Heart left ventricle (tissue), 13 donors: ENCODE measurements around the gene CEP128.

Experiments
- POLR2A ChIP-seq, 2 donors: fragments of 450-650 bp; IDR thresholded peaks; one replicate each; pipeline ENCODE4 v1.6.1; 2017; ENCODE audit warnings: antibody characterized with exemption in 2 of 2, mild to moderate bottlenecking in 2 of 2, moderate library complexity in 2 of 2
- TF ChIP-seq, protein P1 (sequence below), 12 donors: fragments of 200-600 bp; sonication (generic) in 4 of 12; IDR thresholded peaks; one replicate each; pipeline versions ENCODE4 v1.5.0 to v1.8.0; 2018 to 2022; ENCODE audit warnings: antibody characterized with exemption in 12 of 12, mild to moderate bottlenecking in 5 of 12
- donor health status: ischemic (EF 13 %, LVEDD 7.1; RV severe dilation, severe dysfunction).
- donor health status: DM: no; HTN: yes; CAD: no.
- donor health status: DM: no; HTN: no; CAD: no.
- donor health status: ischemic (EF 25% LVEDD 6.9; RV normal size, moderate dysfunction).
- donor health status: ischemic (EF 25% LVEDD 5.7; RV mildly dilated, moderate dysfunction).
- donor health status: ischemic (EF 35%, LVEDD 5.7; RV mildly dilated, moderate dysfunction).
- donor health status: nonischemic (EF 11% LVEDD 7.7; RV severe dilation, severe dysfunction).
- donor health status: DM: yes; HTN: yes; CAD: no.
- donor health status: PGD.
- donor health status: ischemic (EF 29% LVEDD 5.4; RV normal size, mild dysfunction).
- donor health status: nonischemic (EF 23%, LVEDD 6.1; RV moderate dilation, normal function).

DNA sequence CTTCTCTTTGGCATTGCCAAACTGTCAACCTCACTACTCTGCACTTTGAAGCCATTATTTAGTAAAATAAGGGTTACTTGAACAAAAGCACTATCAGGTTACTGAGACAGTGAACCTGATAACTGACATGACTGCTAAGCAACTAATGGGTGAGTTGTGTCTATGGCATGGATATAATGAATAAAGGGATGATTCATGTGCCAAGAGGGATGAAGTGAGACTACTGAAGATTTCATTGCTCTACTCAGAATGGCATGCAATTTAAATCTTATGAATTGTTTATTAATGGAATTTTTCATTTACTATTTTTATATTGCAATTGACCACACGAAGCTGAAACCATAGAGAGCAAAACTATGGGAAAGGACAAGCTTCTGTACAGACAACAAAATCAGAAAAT, 74.4 kb downstream of the CEP128 start:
- TF ChIP-seq, protein P1, sequence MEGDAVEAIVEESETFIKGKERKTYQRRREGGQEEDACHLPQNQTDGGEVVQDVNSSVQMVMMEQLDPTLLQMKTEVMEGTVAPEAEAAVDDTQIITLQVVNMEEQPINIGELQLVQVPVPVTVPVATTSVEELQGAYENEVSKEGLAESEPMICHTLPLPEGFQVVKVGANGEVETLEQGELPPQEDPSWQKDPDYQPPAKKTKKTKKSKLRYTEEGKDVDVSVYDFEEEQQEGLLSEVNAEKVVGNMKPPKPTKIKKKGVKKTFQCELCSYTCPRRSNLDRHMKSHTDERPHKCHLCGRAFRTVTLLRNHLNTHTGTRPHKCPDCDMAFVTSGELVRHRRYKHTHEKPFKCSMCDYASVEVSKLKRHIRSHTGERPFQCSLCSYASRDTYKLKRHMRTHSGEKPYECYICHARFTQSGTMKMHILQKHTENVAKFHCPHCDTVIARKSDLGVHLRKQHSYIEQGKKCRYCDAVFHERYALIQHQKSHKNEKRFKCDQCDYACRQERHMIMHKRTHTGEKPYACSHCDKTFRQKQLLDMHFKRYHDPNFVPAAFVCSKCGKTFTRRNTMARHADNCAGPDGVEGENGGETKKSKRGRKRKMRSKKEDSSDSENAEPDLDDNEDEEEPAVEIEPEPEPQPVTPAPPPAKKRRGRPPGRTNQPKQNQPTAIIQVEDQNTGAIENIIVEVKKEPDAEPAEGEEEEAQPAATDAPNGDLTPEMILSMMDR (IDR thresholded peaks at IDR 0.05): no peak
- TF ChIP-seq POLR2A (IDR thresholded peaks at IDR 0.05): no peak
